Spleen (tissue), 7 donors: Measurements from ENCODE around the gene TEX28.

Source experiments
- CTCF ChIP-seq, 11 experiments: fragments of 200-600 bp in 7 of 11; fragments of 450-650 bp in 4 of 11; sonication (generic) in 4 of 11; IDR thresholded peaks in 8 of 11; conservative IDR thresholded peaks in 3 of 11; 1 replicate in 7 of 11; 2 replicates in 4 of 11; pipeline versions ENCODE4 v1.4.0 to v1.8.0; 2016 to 2021; ENCODE audit warnings: antibody characterized with exemption in 11 of 11, inconsistent platforms in 4 of 11, mild to moderate bottlenecking in 1 of 11
- POLR2A ChIP-seq, 3 donors: fragments of 450-650 bp; IDR thresholded peaks; one replicate each; pipeline ENCODE4 v1.5.1; 2017; ENCODE audit warnings: antibody characterized with exemption in 3 of 3, mild to moderate bottlenecking in 1 of 3
- POLR2AphosphoS5 ChIP-seq, 3 donors: sonication (generic); formaldehyde crosslinking; IDR thresholded peaks; one replicate each; pipeline ENCODE4 v1.5.1; 2017; ENCODE audit warnings: antibody characterized with exemption in 3 of 3
- donor health status: DM: no; HTN: no; CAD: no; lungs with moderate emphysema.
- donor health status: DM: no; HTN: no; CAD: no.
- donor health status: DM: no; HTN: no; CAD: no.

- TF ChIP-seq CTCF (IDR thresholded peaks at IDR 0.05 in 8 of 11, conservative IDR thresholded peaks at IDR 0.05 in 3 of 11) (no peak), POLR2A (IDR thresholded peaks at IDR 0.05) (no peak), POLR2AphosphoS5 (IDR thresholded peaks at IDR 0.05) (no peak)
Measured at GRCh38 chrX:154323537-154323936, 28.6 kb upstream of the TEX28 start.
